H9 (cell line): ENCODE data around the gene PDE4DIP. TPM values are rescaled to one million over a fixed set of nuclear protein-coding genes. Genes with fewer than 3 reads are reported as not detected.
"Not testable (repeated sequence)": the region's sequence is repeated elsewhere in the genome, so short reads cannot be mapped to it uniquely, and the experiment has no call there.

Experiments
- DNase-seq: peaks from one replicate; pipeline ENCODE4 v3.0.0-alpha.2; 2017
- H2AFZ ChIP-seq: one replicate; pipeline ENCODE4 v1.6.1; 2013; ENCODE audit warnings: mild to moderate bottlenecking, low read length, control low read depth, moderate library complexity
- H2AK5ac ChIP-seq: 2 replicates; pipeline ENCODE4 v1.6.1; 2013; ENCODE audit warnings: low read length, control low read depth, mixed read lengths; ENCODE audit not compliant: insufficient read length
- H2BK120ac ChIP-seq: one replicate; pipeline ENCODE4 v1.6.1; 2013; ENCODE audit warnings: low read depth, mild to moderate bottlenecking, low read length, control low read depth, inconsistent platforms; ENCODE audit not compliant: poor library complexity, severe bottlenecking
- H2BK12ac ChIP-seq: 2 replicates; pipeline ENCODE4 v1.6.1; 2013; ENCODE audit warnings: low read length, control low read depth, mixed read lengths, low read depth; ENCODE audit not compliant: insufficient read length
- H2BK15ac ChIP-seq: 2 replicates; pipeline ENCODE4 v1.6.1; 2013; ENCODE audit warnings: low read depth, low read length, control low read depth
- H2BK20ac ChIP-seq: one replicate; pipeline ENCODE4 v1.6.1; 2013; ENCODE audit warnings: low read depth, mild to moderate bottlenecking, low read length, control low read depth, inconsistent platforms; ENCODE audit not compliant: poor library complexity, severe bottlenecking
- H2BK5ac ChIP-seq: 2 replicates; pipeline ENCODE4 v1.6.1; 2013; ENCODE audit warnings: low read length, control low read depth, mixed read lengths; ENCODE audit not compliant: insufficient read length
- H3K14ac ChIP-seq: 2 replicates; pipeline ENCODE4 v1.6.1; 2013; ENCODE audit warnings: low read length, control low read depth; ENCODE audit not compliant: insufficient read depth
- H3K18ac ChIP-seq: 2 replicates; pipeline ENCODE4 v1.6.1; 2013; ENCODE audit warnings: low read depth, mild to moderate bottlenecking, mixed read lengths, low read length, control low read depth; ENCODE audit not compliant: insufficient read length
- H3K23ac ChIP-seq: 2 replicates; pipeline ENCODE4 v1.6.1; 2013; ENCODE audit warnings: low read length, control low read depth, mixed read lengths, low read depth; ENCODE audit not compliant: insufficient read length
- H3K23me2 ChIP-seq: 2 replicates; pipeline ENCODE4 v1.6.1; 2013; ENCODE audit warnings: low read depth, mild to moderate bottlenecking, mixed read lengths, low read length, control low read depth; ENCODE audit not compliant: insufficient read length, poor library complexity, severe bottlenecking
- H3K27ac ChIP-seq: 2 replicates; pipeline ENCODE4 v1.5.1; 2013; ENCODE audit warnings: low read length, control low read depth, mixed read lengths, low read depth; ENCODE audit not compliant: insufficient read length
- H3K27me3 ChIP-seq: 2 replicates; pipeline ENCODE4 v1.6.1; 2013; ENCODE audit warnings: low read length, control low read depth, inconsistent platforms; ENCODE audit not compliant: insufficient read depth
- H3K4ac ChIP-seq: 2 replicates; pipeline ENCODE4 v1.6.1; 2013; ENCODE audit warnings: low read depth, mild to moderate bottlenecking, control low read depth, inconsistent platforms, low read length, moderate library complexity
- H3K4me1 ChIP-seq: 2 replicates; pipeline ENCODE4 v1.6.1; 2013; ENCODE audit warnings: low read length, control low read depth, inconsistent platforms; ENCODE audit not compliant: insufficient read depth
- H3K4me2 ChIP-seq: 2 replicates; pipeline ENCODE4 v1.6.1; 2013; ENCODE audit warnings: low read length, control low read depth, mixed read lengths; ENCODE audit not compliant: insufficient read length, insufficient read depth
- H3K56ac ChIP-seq: 2 replicates; pipeline ENCODE4 v1.6.1; 2013; ENCODE audit warnings: low read depth, mild to moderate bottlenecking, mixed read lengths, low read length, control low read depth; ENCODE audit not compliant: insufficient read length
- H3K79me1 ChIP-seq: 2 replicates; pipeline ENCODE4 v1.6.1; 2013; ENCODE audit warnings: low read depth, mild to moderate bottlenecking, moderate library complexity, low read length, control low read depth, inconsistent platforms; ENCODE audit not compliant: insufficient read depth, poor library complexity, severe bottlenecking
- H3K79me2 ChIP-seq: 2 replicates; pipeline ENCODE4 v1.6.1; 2013; ENCODE audit warnings: low read length, control low read depth, inconsistent platforms; ENCODE audit not compliant: insufficient read depth
- H3K9ac ChIP-seq: 2 replicates; pipeline ENCODE4 v1.6.1; 2013; ENCODE audit warnings: low read length, control low read depth, mixed read lengths; ENCODE audit not compliant: insufficient read length; ENCODE audit errors: extremely low read depth
- H3K9me3 ChIP-seq: one replicate; pipeline ENCODE4 v1.6.1; 2013; ENCODE audit warnings: low read depth, low read length, inconsistent platforms; ENCODE audit not compliant: control insufficient read depth
- H3T11ph ChIP-seq: one replicate; pipeline ENCODE4 v1.6.1; 2013; ENCODE audit warnings: mild to moderate bottlenecking, low read length, control low read depth, inconsistent platforms
- H4K20me1 ChIP-seq: one replicate; pipeline ENCODE4 v1.6.1; 2013; ENCODE audit not compliant: control insufficient read depth, insufficient read length, insufficient read depth
- H4K5ac ChIP-seq: 2 replicates; pipeline ENCODE4 v1.6.1; 2013; ENCODE audit warnings: low read depth, mild to moderate bottlenecking, mixed read lengths, low read length, control low read depth; ENCODE audit not compliant: insufficient read length
- H4K8ac ChIP-seq: replicated peaks from 2 replicates; pipeline ENCODE4 v1.6.1; 2013; ENCODE audit warnings: low read length, control low read depth, mixed read lengths, low read depth; ENCODE audit not compliant: insufficient read length
- H4K91ac ChIP-seq: 2 replicates; pipeline ENCODE4 v1.6.1; 2013; ENCODE audit warnings: low read depth, mild to moderate bottlenecking, moderate library complexity, mixed read lengths, low read length, control low read depth; ENCODE audit not compliant: insufficient read length
- H3K27ac Mint-ChIP-seq, 3 experiments: 2 replicates in 2 of 3; 3 replicates in 1 of 3; pipeline ENCODE4 v1.8.0; 2020 to 2021; ENCODE audit warnings: mixed read lengths in 3 of 3, mild to moderate bottlenecking in 1 of 3, moderate library complexity in 1 of 3
- H3K27me3 Mint-ChIP-seq: 2 replicates; pipeline ENCODE4 v1.8.0; 2021; ENCODE audit warnings: low read depth, mild to moderate bottlenecking, moderate library complexity, mixed read lengths
- H3K36me3 Mint-ChIP-seq, 3 experiments: 2 replicates in 2 of 3; 3 replicates in 1 of 3; pipeline ENCODE4 v1.8.0; 2020 to 2021; ENCODE audit warnings: low read depth in 3 of 3, mixed read lengths in 3 of 3; ENCODE audit not compliant: insufficient read depth in 1 of 3
- H3K4me1 Mint-ChIP-seq, 2 experiments: 2 replicates each; pipeline ENCODE4 v1.8.0; 2020; ENCODE audit warnings: mixed read lengths in 2 of 2
- H3K4me3 Mint-ChIP-seq, 2 experiments: 2 replicates in 1 of 2; 3 replicates in 1 of 2; pipeline ENCODE4 v1.8.0; 2020 to 2021; ENCODE audit warnings: mild to moderate bottlenecking in 2 of 2, mixed read lengths in 2 of 2, moderate library complexity in 1 of 2
- H3K9me3 Mint-ChIP-seq, 2 experiments: 2 replicates in 1 of 2; 3 replicates in 1 of 2; pipeline ENCODE4 v1.8.0; 2020; ENCODE audit warnings: mild to moderate bottlenecking in 2 of 2, mixed read lengths in 2 of 2, moderate library complexity in 1 of 2
- WGBS: extraction: QIAGEN DNeasy Blood & Tissue Kit; methylation state at CpG from one replicate; pipeline ENCODE4 v1.1.7; 2013; ENCODE audit warnings: missing lambda C conversion rate, low lambda C conversion rate, mixed read lengths; ENCODE audit not compliant: insufficient read length; ENCODE audit errors: extremely low coverage; 5-methylcytosine and 5-hydroxymethylcytosine counted together
- total RNA-seq: library from RNA; stranded (reverse); gene quantifications from 2 replicates; pipeline ENCODE4 v1.2.1, GENCODE V29; 2021

PDE4DIP gene
- total RNA-seq, 1 experiment from 2014 or later: 15.7 TPM

DNA sequence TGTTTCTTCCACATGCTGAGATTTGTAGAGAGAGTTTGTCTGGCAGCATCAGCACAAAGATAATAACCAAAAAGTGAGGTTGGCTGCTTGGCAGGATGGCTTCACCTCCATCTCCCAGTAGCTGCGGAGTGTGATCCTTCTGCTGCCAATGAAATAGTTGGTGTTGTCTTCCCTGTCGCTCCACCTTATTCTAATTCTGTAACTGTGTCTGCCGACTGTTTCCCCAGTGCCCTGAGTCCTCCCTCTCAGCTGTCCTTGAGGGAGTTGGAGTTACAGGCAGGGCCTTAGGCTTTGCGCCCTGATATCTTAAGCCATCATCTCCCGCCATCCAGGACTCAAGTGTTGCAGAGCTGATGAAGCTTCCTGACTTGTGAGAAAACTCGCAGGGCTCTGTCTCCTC lies 153.2 kb downstream of the PDE4DIP start:
- H3K4ac ChIP-seq, H3K4me2 ChIP-seq, H2BK12ac ChIP-seq, H3K56ac ChIP-seq, H3K79me2 ChIP-seq, H2AFZ ChIP-seq, H2BK5ac ChIP-seq, H3K9ac ChIP-seq, H3K27me3 Mint-ChIP-seq, H3K36me3 Mint-ChIP-seq, H2BK120ac ChIP-seq, H2BK15ac ChIP-seq, H4K91ac ChIP-seq, H4K20me1 ChIP-seq, H2AK5ac ChIP-seq, H3T11ph ChIP-seq, H3K27ac ChIP-seq, H3K79me1 ChIP-seq, H3K23me2 ChIP-seq, H3K14ac ChIP-seq, H3K4me1 ChIP-seq, H2BK20ac ChIP-seq, H3K27me3 ChIP-seq, H3K9me3 Mint-ChIP-seq, H3K18ac ChIP-seq, DNase-seq, H3K23ac ChIP-seq, H4K5ac ChIP-seq, H4K8ac ChIP-seq, H3K9me3 ChIP-seq, H3K4me3 Mint-ChIP-seq, H3K4me1 Mint-ChIP-seq, H3K27ac Mint-ChIP-seq: not testable (repeated sequence)
- no CpG with 5 or more reads among the region's 6 CpGs for WGBS

DNA sequence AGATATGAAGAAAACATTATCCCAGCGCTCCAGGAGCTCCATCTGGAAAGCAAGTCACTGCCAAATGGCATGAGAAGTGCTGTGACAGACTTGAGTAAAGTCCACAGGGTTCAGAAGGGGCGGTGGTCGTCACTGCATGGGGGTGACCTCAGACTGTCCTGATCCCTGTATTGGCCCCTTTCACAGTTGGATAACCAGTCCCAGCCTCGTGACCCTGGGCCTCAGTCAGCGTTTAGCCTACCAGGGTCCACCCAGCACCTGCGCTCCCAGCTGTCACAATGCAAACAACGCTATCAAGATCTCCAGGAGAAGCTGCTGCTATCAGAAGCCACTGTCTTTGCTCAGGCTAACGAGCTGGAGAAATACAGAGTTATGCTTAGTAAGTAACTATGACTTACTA lies 158.4 kb downstream of the PDE4DIP start:
- not testable (repeated sequence) for H3K4me3 Mint-ChIP-seq, H2AFZ ChIP-seq, H2BK5ac ChIP-seq, H3K27ac ChIP-seq, H2BK120ac ChIP-seq, H3K18ac ChIP-seq, H4K20me1 ChIP-seq, H3K4ac ChIP-seq, DNase-seq, H3K27ac Mint-ChIP-seq, H4K5ac ChIP-seq, H3K79me2 ChIP-seq, H2BK20ac ChIP-seq, H3K9ac ChIP-seq, H3K9me3 Mint-ChIP-seq, H3T11ph ChIP-seq, H3K14ac ChIP-seq, H3K23me2 ChIP-seq, H3K9me3 ChIP-seq, H3K23ac ChIP-seq, H3K27me3 ChIP-seq, H3K27me3 Mint-ChIP-seq, H2BK12ac ChIP-seq, H3K79me1 ChIP-seq, H3K4me1 Mint-ChIP-seq, H3K56ac ChIP-seq, H4K8ac ChIP-seq, H4K91ac ChIP-seq, H2AK5ac ChIP-seq, H3K36me3 Mint-ChIP-seq, H3K4me1 ChIP-seq, H3K4me2 ChIP-seq, H2BK15ac ChIP-seq
- WGBS: no CpG with 5 or more reads among the region's 8 CpGs
